C4-2B (cell line): ENCODE results near the gene LRCH3.

Experiments
- H3K27ac ChIP-seq: fragments of 450-650 bp; 2 replicates; pipeline ENCODE4 v1.5.1; 2017
- CTCF ChIP-seq: fragments of 450-650 bp; conservative IDR thresholded peaks from 2 replicates; pipeline ENCODE4 v1.5.1; 2017; ENCODE audit warnings: mild to moderate bottlenecking
- ZFX ChIP-seq: fragments of 450-650 bp; IDR thresholded peaks from 2 replicates; pipeline ENCODE4 v1.6.1; 2017

LRCH3 gene

GRCh38 chr3:197936819-197937384 is 145.8 kb downstream of the LRCH3 start:
- H3K27ac ChIP-seq: no peak overlapping the region
- no peak for TF ChIP-seq ZFX
- no peak for TF ChIP-seq CTCF
